GM23248 (cell line): ENCODE results near the gene SBF2.

Experiments
- EZH2 ChIP-seq: fragments of 200-600 bp; sonication (generic); IDR thresholded peaks from 2 replicates; pipeline ENCODE4 v1.6.1; 2018; ENCODE audit warnings: antibody characterized with exemption, mild to moderate bottlenecking; ENCODE audit not compliant: insufficient read depth, poor library complexity, severe bottlenecking
- EZH2phosphoT487 ChIP-seq: fragments of 200-600 bp; sonication (generic); IDR thresholded peaks from 2 replicates; pipeline ENCODE4 v1.6.1; 2018; ENCODE audit warnings: antibody characterized with exemption, moderate library complexity, mild to moderate bottlenecking, low read depth; ENCODE audit not compliant: insufficient read depth

GRCh38 chr11:9756461-9756860 lies 537.6 kb downstream of the SBF2 start:
- TF ChIP-seq EZH2 (no peak), EZH2phosphoT487 (no peak)
